ENCODE results near the gene KLHL24.

KLHL24 gene

GRCh38 chr3:183711516-183711915, 76.1 kb downstream of the KLHL24 start:
- no peak for DNase-seq (ENCODE audit: low read depth)
- no peak for TF ChIP-seq CTCF (IDR thresholded peaks at IDR 0.05; ENCODE audit: low read length, missing control alignments)
- H3K4me3 ChIP-seq (replicated peaks; ENCODE audit: low read depth, low read length) = no peak overlapping the region

- no peak for DNase-seq (ENCODE audit: low read depth)
- no peak overlapping the region for H3K4me3 ChIP-seq (replicated peaks; ENCODE audit: low read depth, low read length)
- no peak for TF ChIP-seq CTCF (IDR thresholded peaks at IDR 0.05; ENCODE audit: low read length, missing control alignments)
These were observed 79.2 kb downstream of the KLHL24 start for GRCh38 chr3:183714622-183715021.

- no peak for DNase-seq (ENCODE audit: low read depth)
- H3K4me3 ChIP-seq (replicated peaks; ENCODE audit: low read depth, low read length) = no peak overlapping the region
- no peak for TF ChIP-seq CTCF (IDR thresholded peaks at IDR 0.05; ENCODE audit: low read length, missing control alignments)
These were observed 82.6 kb downstream of the KLHL24 start for GRCh38 chr3:183718012-183718411.

GRCh38 chr3:183725387-183725786, 90.0 kb downstream of the KLHL24 start:
- no peak overlapping the region for H3K4me3 ChIP-seq (replicated peaks; ENCODE audit: low read depth, low read length)
- no peak for DNase-seq (ENCODE audit: low read depth)
- TF ChIP-seq CTCF (IDR thresholded peaks at IDR 0.05; ENCODE audit: low read length, missing control alignments) = no peak

GRCh38 chr3:183728204-183728603, 92.8 kb downstream of the KLHL24 start:
- no peak overlapping the region for H3K4me3 ChIP-seq (replicated peaks; ENCODE audit: low read depth, low read length)
- no peak for DNase-seq (ENCODE audit: low read depth)
- TF ChIP-seq CTCF (IDR thresholded peaks at IDR 0.05; ENCODE audit: low read length, missing control alignments) = no peak

GRCh38 chr3:183730361-183730760, 94.9 kb downstream of the KLHL24 start:
- no peak overlapping the region for H3K4me3 ChIP-seq (replicated peaks; ENCODE audit: low read depth, low read length)
- TF ChIP-seq CTCF (IDR thresholded peaks at IDR 0.05; ENCODE audit: low read length, missing control alignments) = no peak
- no peak for DNase-seq (ENCODE audit: low read depth)

GRCh38 chr3:183731611-183732010, 96.2 kb downstream of the KLHL24 start:
- DNase-seq (ENCODE audit: low read depth) = no peak
- no peak for TF ChIP-seq CTCF (IDR thresholded peaks at IDR 0.05; ENCODE audit: low read length, missing control alignments)
- no peak overlapping the region for H3K4me3 ChIP-seq (replicated peaks; ENCODE audit: low read depth, low read length)

Data from fibroblast of pulmonary artery (primary cell).